Measurements from ENCODE around the gene FCER1A. TPM values are rescaled to one million over a fixed set of nuclear protein-coding genes. Genes with fewer than 3 reads are reported as not detected.

The FCER1A gene
- total RNA-seq, 1 donor from 2014 or later: not detected

- no peak for DNase-seq (ENCODE audit: low read depth)
- TF ChIP-seq CTCF (IDR thresholded peaks at IDR 0.05; ENCODE audit: insufficient read depth, low read length, poor library complexity, severe bottlenecking): no peak
- H3K27me3 ChIP-seq (ENCODE audit: control insufficient read depth, insufficient read depth, low read length): no peaks in the 10 kb centered on the region
- no peaks in the 10 kb centered on the region for H3K36me3 ChIP-seq (ENCODE audit: control insufficient read depth, insufficient read depth, low read length)
- H3K4me3 ChIP-seq (ENCODE audit: low read depth, low read length): no peak overlapping the region
These were observed 22.4 kb upstream of the FCER1A start for GRCh38 chr1:159279773-159280172.

- H3K27me3 ChIP-seq (ENCODE audit: control insufficient read depth, insufficient read depth, low read length): no peaks in the 10 kb centered on the region
- no peak for TF ChIP-seq CTCF (IDR thresholded peaks at IDR 0.05; ENCODE audit: insufficient read depth, low read length, poor library complexity, severe bottlenecking)
- H3K4me3 ChIP-seq (ENCODE audit: low read depth, low read length): no peak overlapping the region
- DNase-seq (ENCODE audit: low read depth): no peak
- no peaks in the 10 kb centered on the region for H3K36me3 ChIP-seq (ENCODE audit: control insufficient read depth, insufficient read depth, low read length)
These were observed 20.0 kb upstream of the FCER1A start for GRCh38 chr1:159282118-159282517.

- no peak for TF ChIP-seq CTCF (IDR thresholded peaks at IDR 0.05; ENCODE audit: insufficient read depth, low read length, poor library complexity, severe bottlenecking)
- Histone ChIP-seq H3K27me3 (ENCODE audit: control insufficient read depth, insufficient read depth, low read length) (no peaks in the 10 kb centered on the region), H3K4me3 (ENCODE audit: low read depth, low read length) (no peak overlapping the region), H3K36me3 (ENCODE audit: control insufficient read depth, insufficient read depth, low read length) (no peaks in the 10 kb centered on the region)
- no peak for DNase-seq (ENCODE audit: low read depth)
These were observed 13.1 kb upstream of the FCER1A start for GRCh38 chr1:159289060-159289459.

- Histone ChIP-seq H3K4me3 (ENCODE audit: low read depth, low read length) (no peak overlapping the region), H3K36me3 (ENCODE audit: control insufficient read depth, insufficient read depth, low read length) (no peaks in the 10 kb centered on the region), H3K27me3 (ENCODE audit: control insufficient read depth, insufficient read depth, low read length) (no peaks in the 10 kb centered on the region)
- no peak for DNase-seq (ENCODE audit: low read depth)
- TF ChIP-seq CTCF (IDR thresholded peaks at IDR 0.05; ENCODE audit: insufficient read depth, low read length, poor library complexity, severe bottlenecking): no peak
These were observed 10.7 kb upstream of the FCER1A start for GRCh38 chr1:159291424-159291823.

GRCh38 chr1:159296706-159297375 is 5.3 kb upstream of the FCER1A start:
- H3K4me3 ChIP-seq (ENCODE audit: low read depth, low read length): no peak overlapping the region
- DNase-seq (ENCODE audit: low read depth): no peak
- H3K27me3 ChIP-seq (ENCODE audit: control insufficient read depth, insufficient read depth, low read length): no peaks in the 10 kb centered on the region
- no peaks in the 10 kb centered on the region for H3K36me3 ChIP-seq (ENCODE audit: control insufficient read depth, insufficient read depth, low read length)
- TF ChIP-seq CTCF (IDR thresholded peaks at IDR 0.05; ENCODE audit: insufficient read depth, low read length, poor library complexity, severe bottlenecking): no peak

- Histone ChIP-seq H3K4me3 (ENCODE audit: low read depth, low read length) (no peak overlapping the region), H3K36me3 (ENCODE audit: control insufficient read depth, insufficient read depth, low read length) (no peaks in the 10 kb centered on the region), H3K27me3 (ENCODE audit: control insufficient read depth, insufficient read depth, low read length) (no peaks in the 10 kb centered on the region)
- DNase-seq (ENCODE audit: low read depth): no peak
- TF ChIP-seq CTCF (IDR thresholded peaks at IDR 0.05; ENCODE audit: insufficient read depth, low read length, poor library complexity, severe bottlenecking): no peak
These were observed 2.0 kb upstream of the FCER1A start for GRCh38 chr1:159300146-159300545.
